ENCODE measurements around the gene ENO4.

The ENO4 gene

GRCh38 chr10:116931806-116932205, 82.5 kb downstream of the ENO4 start:
- no peak overlapping the region for H3K4me3 ChIP-seq (ENCODE audit: control insufficient read depth, low read depth, low read length)
- no peak for DNase-seq (ENCODE audit: low read depth)
- no peak for TF ChIP-seq CTCF (conservative IDR thresholded peaks at IDR 0.05; ENCODE audit: control insufficient read depth, insufficient read depth, low read depth, low read length)
